ENCODE data around the gene SLC25A3. TPM values are rescaled to one million over a fixed set of nuclear protein-coding genes. Genes with fewer than 3 reads are reported as not detected.

The SLC25A3 gene
- total and polyA plus RNA-seq, 2 donors from 2014 or later, result 418 to 684 TPM

DNA sequence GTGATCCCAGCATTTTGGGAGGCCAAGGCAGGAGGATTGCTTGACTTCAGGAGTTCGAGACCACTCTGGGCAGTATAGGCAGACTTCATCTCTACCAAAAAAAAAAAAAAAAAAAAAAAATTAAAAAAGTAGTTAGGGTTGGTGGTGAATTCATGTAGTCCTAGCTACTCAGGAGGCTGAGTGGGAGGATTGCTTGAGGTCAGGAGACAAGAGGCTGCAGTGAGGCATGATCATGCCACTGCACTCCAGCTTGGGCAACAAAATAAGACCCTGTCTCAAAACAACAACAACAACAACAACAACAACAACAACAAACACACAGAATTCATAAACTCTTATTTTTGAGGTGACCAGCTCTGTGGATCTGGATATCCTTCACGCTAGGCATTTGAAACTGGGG lies 17.1 kb downstream of the SLC25A3 start:
- intact Hi-C loops (cut with DNase I), result no loop called here
- H3K27ac ChIP-seq (ENCODE audit: low read depth in 2 of 2, low read length in 2 of 2), result no peak overlapping the region
- H3K4me1 ChIP-seq (ENCODE audit: control insufficient read depth in 2 of 3, insufficient read depth in 2 of 3, low read depth in 1 of 3, low read length in 3 of 3), result no peaks in the 10 kb centered on the region
- FAIRE-seq (no peak), DNase-seq (no peak)
- no peaks in the 10 kb centered on the region for H3K36me3 ChIP-seq (ENCODE audit: control insufficient read depth in 2 of 3, insufficient read depth in 3 of 3, low read length in 3 of 3)
- no peak overlapping the region for H3K9ac ChIP-seq (ENCODE audit: low read length in 3 of 3)
- no peaks in the 10 kb centered on the region for H3K9me3 ChIP-seq (ENCODE audit: control insufficient read depth in 2 of 3, insufficient read depth in 1 of 3, low read length in 3 of 3)
- H3K27me3 ChIP-seq (ENCODE audit: control insufficient read depth, insufficient read depth, low read length), result no peaks in the 10 kb centered on the region
- TF ChIP-seq, protein P1, sequence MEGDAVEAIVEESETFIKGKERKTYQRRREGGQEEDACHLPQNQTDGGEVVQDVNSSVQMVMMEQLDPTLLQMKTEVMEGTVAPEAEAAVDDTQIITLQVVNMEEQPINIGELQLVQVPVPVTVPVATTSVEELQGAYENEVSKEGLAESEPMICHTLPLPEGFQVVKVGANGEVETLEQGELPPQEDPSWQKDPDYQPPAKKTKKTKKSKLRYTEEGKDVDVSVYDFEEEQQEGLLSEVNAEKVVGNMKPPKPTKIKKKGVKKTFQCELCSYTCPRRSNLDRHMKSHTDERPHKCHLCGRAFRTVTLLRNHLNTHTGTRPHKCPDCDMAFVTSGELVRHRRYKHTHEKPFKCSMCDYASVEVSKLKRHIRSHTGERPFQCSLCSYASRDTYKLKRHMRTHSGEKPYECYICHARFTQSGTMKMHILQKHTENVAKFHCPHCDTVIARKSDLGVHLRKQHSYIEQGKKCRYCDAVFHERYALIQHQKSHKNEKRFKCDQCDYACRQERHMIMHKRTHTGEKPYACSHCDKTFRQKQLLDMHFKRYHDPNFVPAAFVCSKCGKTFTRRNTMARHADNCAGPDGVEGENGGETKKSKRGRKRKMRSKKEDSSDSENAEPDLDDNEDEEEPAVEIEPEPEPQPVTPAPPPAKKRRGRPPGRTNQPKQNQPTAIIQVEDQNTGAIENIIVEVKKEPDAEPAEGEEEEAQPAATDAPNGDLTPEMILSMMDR (IDR thresholded peaks at IDR 0.05; ENCODE audit: borderline replicate concordance, extremely low read depth, insufficient read depth), result no peak
- no peak overlapping the region for H3K4me3 ChIP-seq (ENCODE audit: low read length in 3 of 3)

DNA sequence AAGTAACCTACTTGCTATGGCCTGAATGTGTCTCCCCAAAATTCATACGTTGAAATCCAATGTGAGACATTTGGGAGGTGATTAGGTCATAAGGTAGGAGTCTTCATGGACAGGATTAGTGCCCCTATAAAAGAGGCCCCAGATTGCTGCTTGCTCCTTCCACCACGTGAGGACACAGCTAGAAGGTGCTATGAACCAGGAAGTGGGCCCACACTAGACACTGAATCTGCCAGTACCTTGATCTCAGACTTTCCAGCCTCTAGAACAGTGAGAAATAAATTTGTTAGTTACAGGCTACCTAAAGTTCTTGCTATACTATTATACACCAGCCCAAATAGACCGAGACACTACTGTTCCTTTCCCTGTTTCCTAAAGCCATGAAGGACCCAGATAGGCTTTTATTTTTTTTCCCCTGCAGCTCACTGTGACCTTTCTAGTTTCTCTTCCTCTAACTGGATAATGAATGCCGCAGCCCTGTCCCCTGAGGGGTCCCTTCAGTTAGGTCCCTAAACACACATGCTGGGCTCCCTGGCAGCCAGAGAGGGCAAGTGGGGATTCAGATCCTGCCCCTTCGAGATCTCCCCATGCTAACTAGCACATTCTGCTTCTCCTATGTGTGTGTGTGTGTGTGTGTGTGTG lies 19.3 kb downstream of the SLC25A3 start:
- TF ChIP-seq, protein P1 (IDR thresholded peaks at IDR 0.05; ENCODE audit: borderline replicate concordance, extremely low read depth, insufficient read depth), result no peak

GRCh38 chr12:98618952-98619351 lies 25.5 kb downstream of the SLC25A3 start:
- no peak overlapping the region for H3K9ac ChIP-seq (ENCODE audit: low read length in 3 of 3)
- H3K9me3 ChIP-seq (ENCODE audit: control insufficient read depth in 2 of 3, insufficient read depth in 1 of 3, low read length in 3 of 3), result no peaks in the 10 kb centered on the region
- TF ChIP-seq, protein P1 (IDR thresholded peaks at IDR 0.05; ENCODE audit: borderline replicate concordance, extremely low read depth, insufficient read depth), result no peak
- DNase-seq (no peak), FAIRE-seq (no peak)
- H3K4me1 ChIP-seq (ENCODE audit: control insufficient read depth in 2 of 3, insufficient read depth in 2 of 3, low read depth in 1 of 3, low read length in 3 of 3), result no peaks in the 10 kb centered on the region
- H3K27me3 ChIP-seq (ENCODE audit: control insufficient read depth, insufficient read depth, low read length), result no peaks in the 10 kb centered on the region
- H3K27ac ChIP-seq (ENCODE audit: low read depth in 2 of 2, low read length in 2 of 2), result no peak overlapping the region
- H3K4me3 ChIP-seq (ENCODE audit: low read length in 3 of 3), result no peak overlapping the region
- intact Hi-C loops (cut with DNase I), result no loop called here
- no peaks in the 10 kb centered on the region for H3K36me3 ChIP-seq (ENCODE audit: control insufficient read depth in 2 of 3, insufficient read depth in 3 of 3, low read length in 3 of 3)

More for the DNA sequence above, 19.3 kb downstream of the SLC25A3 start:
- H3K4me1 ChIP-seq (ENCODE audit: control insufficient read depth in 2 of 3, insufficient read depth in 2 of 3, low read depth in 1 of 3, low read length in 3 of 3), result no peaks in the 10 kb centered on the region
- intact Hi-C loops (cut with DNase I), result no loop called here
- FAIRE-seq, result no peak
- no peaks in the 10 kb centered on the region for H3K27me3 ChIP-seq (ENCODE audit: control insufficient read depth, insufficient read depth, low read length)
- DNase-seq, result no peak
- H3K9ac ChIP-seq (ENCODE audit: low read length in 3 of 3), result no peak overlapping the region
- H3K4me3 ChIP-seq (ENCODE audit: low read length in 3 of 3), result no peak overlapping the region
- H3K36me3 ChIP-seq (ENCODE audit: control insufficient read depth in 2 of 3, insufficient read depth in 3 of 3, low read length in 3 of 3), result no peaks in the 10 kb centered on the region
- H3K27ac ChIP-seq (ENCODE audit: low read depth in 2 of 2, low read length in 2 of 2), result no peak overlapping the region
- no peaks in the 10 kb centered on the region for H3K9me3 ChIP-seq (ENCODE audit: control insufficient read depth in 2 of 3, insufficient read depth in 1 of 3, low read length in 3 of 3)

Data from kidney (tissue), 14 donors.